AG10803 (cell line): ENCODE results near the gene ZMYM1.
"Not testable (repeated sequence)": the region's sequence is repeated elsewhere in the genome, so short reads cannot be mapped to it uniquely, and the experiment has no call there.

ENCODE experiments used
- DNase-seq: peaks from one replicate; pipeline ENCODE4 v3.0.0; 2010; ENCODE audit warnings: low read depth
- H3K4me3 ChIP-seq: 2 replicates; pipeline ENCODE4 v1.5.1; 2011; ENCODE audit warnings: mild to moderate bottlenecking, low read length, control low read depth
- TF ChIP-seq, protein P1 (sequence below): conservative IDR thresholded peaks from 2 replicates; pipeline ENCODE4 v1.5.1; 2011; ENCODE audit warnings: mild to moderate bottlenecking, low read length, control low read depth, inconsistent platforms

The ZMYM1 gene

DNA sequence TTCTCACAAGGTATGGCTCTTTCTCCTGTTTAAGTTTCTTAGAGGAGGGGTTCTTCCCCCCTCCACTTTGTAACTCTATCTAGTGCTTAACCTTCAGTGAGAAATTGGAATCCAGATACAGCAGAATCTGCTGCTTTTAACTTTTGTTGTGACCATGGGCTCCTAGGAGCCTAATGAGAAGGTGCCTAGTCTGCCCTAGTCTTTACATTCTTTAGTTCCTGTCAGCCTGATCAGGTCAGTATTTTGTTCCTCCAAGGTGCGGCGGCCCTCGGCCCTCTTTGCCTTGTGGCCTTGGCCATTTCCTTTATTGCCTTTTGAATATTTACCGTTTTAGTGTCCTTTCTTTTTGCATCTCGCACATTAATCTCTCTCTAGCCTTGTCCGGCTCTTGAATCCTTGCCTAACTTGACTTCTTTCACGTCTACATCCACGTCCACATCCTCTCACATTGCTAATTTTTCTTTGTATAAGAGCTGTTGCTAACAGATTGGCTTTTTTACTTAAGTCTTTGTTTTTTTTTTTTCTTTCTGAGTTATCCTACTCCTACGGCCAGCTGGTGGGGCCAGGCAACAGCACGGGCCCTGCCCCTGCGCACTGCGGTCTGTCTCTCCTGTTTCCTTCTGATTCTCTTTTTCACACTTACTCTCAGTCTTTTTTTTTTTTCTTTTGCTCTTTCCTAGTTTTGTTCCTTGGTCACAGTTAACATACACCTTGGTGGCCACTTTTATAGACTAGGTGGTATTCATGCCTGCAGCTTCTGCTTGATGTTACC lies 64.7 kb downstream of the ZMYM1 start:
- H3K4me3 ChIP-seq, result no peak overlapping the region
- DNase-seq, result no peak
- TF ChIP-seq, protein P1, sequence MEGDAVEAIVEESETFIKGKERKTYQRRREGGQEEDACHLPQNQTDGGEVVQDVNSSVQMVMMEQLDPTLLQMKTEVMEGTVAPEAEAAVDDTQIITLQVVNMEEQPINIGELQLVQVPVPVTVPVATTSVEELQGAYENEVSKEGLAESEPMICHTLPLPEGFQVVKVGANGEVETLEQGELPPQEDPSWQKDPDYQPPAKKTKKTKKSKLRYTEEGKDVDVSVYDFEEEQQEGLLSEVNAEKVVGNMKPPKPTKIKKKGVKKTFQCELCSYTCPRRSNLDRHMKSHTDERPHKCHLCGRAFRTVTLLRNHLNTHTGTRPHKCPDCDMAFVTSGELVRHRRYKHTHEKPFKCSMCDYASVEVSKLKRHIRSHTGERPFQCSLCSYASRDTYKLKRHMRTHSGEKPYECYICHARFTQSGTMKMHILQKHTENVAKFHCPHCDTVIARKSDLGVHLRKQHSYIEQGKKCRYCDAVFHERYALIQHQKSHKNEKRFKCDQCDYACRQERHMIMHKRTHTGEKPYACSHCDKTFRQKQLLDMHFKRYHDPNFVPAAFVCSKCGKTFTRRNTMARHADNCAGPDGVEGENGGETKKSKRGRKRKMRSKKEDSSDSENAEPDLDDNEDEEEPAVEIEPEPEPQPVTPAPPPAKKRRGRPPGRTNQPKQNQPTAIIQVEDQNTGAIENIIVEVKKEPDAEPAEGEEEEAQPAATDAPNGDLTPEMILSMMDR, result no peak

DNA sequence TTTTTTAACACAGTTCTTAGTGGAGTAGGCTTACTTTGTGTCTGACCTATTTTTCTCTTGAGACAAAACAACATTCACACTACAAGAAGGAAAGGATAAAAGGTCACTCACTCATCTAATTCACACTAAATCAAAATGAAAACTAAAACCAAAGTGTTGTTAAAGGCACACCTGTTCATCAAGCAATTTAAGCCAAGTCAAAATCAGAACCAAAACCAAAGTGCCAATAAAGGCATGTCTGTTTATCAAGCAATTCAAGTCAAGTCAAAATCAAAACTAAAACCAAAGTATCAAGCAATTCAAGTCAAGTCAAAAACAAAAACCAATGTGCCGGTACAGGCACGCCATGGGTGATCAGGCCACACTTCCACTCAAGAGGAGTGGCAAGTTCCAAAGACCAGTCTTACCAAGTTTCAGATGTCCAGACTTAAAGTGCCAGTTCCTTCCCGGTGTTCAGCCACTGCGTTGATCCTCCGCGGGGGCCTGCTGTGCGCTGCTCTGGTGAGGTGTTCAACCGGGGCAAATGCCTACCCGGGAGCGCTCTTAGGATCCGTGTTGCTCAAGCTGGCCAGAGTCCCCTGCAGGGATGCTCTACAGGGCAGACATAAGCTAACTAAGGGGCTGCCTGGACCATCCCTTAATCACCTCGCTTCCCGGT lies 66.8 kb downstream of the ZMYM1 start:
- DNase-seq, H3K4me3 ChIP-seq: not testable (repeated sequence)

DNA sequence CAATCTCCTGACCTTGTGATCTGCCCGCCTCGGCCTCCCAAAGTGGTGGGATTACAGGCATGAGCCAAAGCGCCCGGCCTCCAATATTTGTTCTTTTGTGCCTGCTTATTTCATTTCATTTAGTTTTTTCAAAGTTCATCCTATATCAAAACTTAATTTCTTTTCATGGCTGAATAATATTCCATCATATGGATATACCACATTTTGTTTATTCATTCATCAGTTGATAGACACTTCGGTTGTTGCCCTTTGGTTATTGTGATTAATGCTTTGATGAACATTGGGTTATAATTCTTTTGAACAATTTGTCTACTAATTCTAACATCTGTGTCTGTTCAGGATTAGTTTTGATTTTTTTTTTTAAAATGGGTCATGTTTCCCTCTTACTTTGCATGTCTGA lies 72.0 kb downstream of the ZMYM1 start:
- H3K4me3 ChIP-seq, result no peak overlapping the region
- TF ChIP-seq, protein P1, result no peak
- DNase-seq, result no peak

DNA sequence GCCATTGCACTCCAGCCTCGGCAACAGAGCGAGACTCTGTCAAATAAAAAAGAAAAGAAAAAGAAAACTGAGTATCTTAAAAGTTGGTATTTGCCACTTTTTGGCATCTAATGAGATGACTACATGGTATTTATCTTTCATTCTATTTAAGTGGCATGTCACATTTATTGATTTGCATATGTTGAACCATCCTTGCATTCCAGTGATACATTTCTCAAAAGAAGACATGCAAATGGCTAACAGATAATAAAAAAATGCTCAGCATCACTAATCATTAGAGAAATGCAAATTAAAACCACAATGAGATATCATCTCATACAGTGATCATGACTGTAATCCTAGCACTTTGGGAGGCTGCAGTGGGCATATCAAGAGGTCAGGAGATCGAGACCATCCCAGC lies 85.7 kb downstream of the ZMYM1 start:
- TF ChIP-seq, protein P1, result no peak
- DNase-seq, result no peak
- no peak overlapping the region for H3K4me3 ChIP-seq
